HG03108 (cell line): ENCODE measurements around the gene SORBS2.

Source experiments
- ATAC-seq: cut with Tn5 transposase; IDR thresholded peaks from one replicate; pipeline ENCODE4 v1.9.1; 2021; ENCODE audit warnings: moderate library complexity; ENCODE audit not compliant: unreplicated experiment

Gene SORBS2

DNA sequence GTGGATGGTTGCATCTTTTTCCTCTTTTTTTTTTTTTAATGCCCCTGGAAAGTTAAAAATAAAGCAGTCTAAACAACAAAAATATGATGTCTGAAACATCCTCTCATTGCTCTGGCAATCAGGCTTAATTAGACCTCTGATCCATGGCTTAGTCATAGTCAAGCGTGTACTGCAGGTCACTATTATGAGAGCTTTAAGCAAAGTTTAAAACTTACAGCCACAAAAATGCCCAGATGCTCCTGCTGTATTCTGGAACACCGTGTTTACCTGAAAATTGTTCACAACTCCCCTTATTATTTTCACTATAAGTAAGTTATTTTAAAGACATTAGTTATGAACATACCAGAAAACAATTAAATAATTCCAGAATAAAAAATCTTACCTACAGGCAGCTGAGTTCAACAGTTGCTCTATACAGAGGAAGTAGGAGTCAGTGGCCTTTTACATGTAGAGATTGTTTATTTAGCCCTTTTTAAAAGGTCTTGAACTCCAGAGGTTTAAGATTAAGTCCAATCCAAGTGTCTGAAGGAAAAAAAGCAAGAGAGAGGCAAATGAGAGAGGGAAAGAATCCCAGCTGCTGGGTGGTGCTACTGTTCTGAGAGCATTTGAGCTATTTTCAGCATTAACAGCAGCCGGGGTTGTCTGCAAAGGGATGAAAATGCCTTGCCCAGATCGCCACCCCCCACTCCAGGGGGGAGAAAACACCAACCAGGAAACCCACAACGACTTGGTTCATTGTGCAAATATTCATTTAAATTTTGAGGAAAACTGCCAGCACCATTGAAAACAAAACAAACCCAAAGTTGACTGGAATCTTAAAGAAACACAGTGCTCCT lies 36.9 kb downstream of the SORBS2 start:
- no peak for ATAC-seq

GRCh38 chr4:185774131-185774653 lies 37.8 kb downstream of the SORBS2 start:
- no peak for ATAC-seq

DNA sequence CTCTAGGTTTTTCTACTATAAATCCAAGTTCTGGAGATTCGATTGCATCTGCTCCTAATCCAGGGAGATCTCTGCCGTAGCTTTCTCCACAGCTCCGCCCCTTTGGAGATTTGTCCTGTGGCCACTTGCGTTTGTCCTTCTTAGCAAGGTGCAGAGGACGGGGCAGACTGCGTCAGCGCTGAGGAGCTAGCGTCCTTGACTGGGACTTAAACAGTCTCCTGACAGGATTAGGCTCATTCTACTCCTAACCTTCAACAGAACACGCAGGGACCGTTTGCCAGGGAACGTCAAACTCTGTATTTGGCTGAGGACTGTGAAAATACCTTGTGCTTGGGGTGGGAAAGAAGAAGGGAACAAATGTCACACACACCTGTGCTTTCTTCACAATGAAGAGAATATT lies 38.6 kb downstream of the SORBS2 start:
- no peak for ATAC-seq

DNA sequence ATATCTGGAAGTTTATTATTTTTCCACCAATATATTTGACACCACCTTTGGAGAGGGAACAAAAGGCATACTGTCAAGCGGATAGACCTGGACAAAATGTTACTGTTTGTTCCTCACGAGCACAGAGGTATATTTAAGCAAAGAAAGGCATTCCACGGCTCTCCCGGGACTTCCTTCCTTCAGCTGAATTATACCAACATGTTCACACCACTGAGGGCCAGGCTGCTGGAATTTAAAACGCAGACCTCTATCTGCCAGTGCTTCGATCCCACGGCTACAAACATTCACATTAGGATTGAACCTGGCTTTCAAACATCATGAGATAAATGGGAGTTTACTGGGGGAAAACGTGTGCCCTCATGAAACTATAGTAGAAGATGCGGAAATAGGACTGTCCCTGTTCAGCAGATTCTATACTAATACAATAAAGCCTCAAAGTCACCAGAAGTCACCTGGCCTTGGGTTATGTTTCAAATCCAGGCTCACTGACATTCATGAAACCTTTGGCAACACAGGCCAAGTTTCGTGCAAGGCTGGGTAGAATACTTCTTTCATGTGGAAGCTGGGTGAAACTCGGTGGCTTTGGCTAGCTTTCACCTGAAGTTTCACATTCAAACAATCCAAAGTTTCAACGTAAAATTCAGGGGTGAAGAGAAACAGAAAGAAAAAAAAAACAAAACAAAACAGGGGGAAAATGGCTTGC lies 39.5 kb downstream of the SORBS2 start:
- no peak for ATAC-seq

DNA sequence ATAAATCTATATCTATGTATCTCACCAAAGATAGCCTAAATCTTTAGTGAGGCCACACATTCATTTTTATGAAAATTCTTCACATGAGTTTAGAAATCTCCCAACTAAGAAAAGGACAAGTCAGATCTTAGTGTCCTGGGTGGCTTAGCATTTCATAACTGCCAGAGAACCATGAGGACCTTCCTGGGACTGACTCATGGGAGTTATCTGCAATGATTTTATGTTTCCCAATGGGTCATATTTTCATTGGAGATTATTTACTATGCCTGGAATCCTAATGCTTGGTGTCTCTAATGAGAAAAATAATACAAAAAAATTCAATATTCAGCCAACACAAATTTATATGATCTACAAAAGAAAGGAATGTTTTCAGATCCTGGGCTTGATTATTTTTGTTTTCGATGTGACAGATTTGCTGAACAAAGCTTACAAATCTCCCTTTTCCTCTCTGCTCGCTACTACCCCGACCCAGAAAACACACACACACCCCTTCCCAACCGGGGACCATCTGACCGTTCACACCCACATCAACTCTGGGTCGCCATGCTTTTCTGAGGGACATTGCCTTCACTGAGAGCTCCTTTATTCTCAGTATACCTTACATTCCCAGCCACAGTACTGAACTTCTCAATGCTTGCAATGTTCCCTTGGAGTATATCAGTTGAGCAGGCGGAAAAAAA lies 40.1 kb downstream of the SORBS2 start:
- no peak for ATAC-seq

- no peak for ATAC-seq
Measured at GRCh38 chr4:185767528-185767927, 44.5 kb downstream of the SORBS2 start.

GRCh38 chr4:185764876-185765275 lies 47.1 kb downstream of the SORBS2 start:
- ATAC-seq, result no peak

- ATAC-seq, result no peak
Measured at GRCh38 chr4:185761352-185762235, 50.4 kb downstream of the SORBS2 start.

DNA sequence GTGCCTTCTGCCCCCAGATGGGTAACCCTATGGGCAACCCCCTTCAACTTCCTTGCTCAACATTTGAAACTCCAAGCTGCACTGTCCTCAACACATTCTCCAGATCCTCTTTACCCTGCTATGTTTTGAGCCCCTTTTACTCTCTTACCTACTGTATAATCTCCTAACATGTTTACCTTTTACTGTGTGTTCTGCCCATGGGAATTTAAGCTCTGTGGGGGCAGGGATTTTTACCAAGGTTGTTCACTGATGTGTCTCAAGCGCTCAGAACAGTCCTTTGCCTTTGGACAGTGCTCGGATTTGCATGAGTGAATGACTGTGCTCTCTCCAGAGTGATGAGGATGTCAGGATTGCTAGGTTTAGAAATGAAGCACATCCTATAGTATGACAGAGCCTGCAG lies 53.2 kb downstream of the SORBS2 start:
- ATAC-seq, result no peak

GRCh38 chr4:185755451-185755850 lies 56.5 kb downstream of the SORBS2 start:
- no peak for ATAC-seq

GRCh38 chr4:185754961-185755360 lies 57.0 kb downstream of the SORBS2 start:
- ATAC-seq, result no peak

DNA sequence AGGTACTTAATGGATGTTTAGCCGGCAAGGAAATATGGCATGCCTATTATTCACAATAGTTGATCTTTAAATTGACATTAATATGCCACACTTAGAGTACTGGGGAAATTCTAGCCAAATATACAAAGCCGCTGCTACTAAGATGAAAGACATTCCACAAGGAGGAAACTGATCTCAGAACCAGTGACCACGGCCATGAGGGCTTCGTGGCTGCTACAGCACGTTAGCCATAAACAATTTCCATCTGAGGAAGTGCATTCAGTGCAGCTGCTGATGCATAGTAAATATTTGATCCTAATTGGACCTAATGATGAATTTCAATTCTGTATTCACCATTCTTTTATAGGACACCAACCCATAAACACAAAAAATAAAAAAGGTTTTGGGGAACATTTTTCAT lies 59.1 kb downstream of the SORBS2 start:
- ATAC-seq, result no peak

- ATAC-seq, result no peak
Measured at GRCh38 chr4:185749858-185750257, 62.1 kb downstream of the SORBS2 start.

DNA sequence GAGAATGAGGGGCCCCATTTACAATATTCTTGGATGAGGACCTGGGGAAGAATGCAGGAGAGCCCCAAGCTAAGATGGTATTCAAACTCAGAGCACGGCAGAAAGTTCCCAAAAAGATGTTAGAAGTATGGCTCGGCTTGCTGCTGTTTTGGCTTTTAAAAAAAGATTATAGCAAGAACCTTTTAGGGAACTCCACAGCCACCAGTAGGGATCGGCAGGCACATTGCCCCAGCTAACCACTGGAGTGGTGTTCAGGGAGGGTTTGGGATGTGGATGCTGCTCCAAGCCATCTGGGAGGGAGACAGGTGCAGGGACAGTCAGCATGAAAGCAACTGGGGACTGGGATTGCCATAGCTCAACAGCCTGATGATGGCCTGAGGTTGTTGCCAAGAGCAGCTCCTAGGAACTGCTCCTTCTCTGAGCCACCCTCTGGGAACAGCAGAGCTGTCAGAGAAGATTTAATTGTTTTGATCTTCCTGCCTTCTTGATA lies 63.0 kb downstream of the SORBS2 start:
- ATAC-seq, result no peak

- no peak for ATAC-seq
Measured at GRCh38 chr4:185745891-185746290, 66.1 kb downstream of the SORBS2 start.

DNA sequence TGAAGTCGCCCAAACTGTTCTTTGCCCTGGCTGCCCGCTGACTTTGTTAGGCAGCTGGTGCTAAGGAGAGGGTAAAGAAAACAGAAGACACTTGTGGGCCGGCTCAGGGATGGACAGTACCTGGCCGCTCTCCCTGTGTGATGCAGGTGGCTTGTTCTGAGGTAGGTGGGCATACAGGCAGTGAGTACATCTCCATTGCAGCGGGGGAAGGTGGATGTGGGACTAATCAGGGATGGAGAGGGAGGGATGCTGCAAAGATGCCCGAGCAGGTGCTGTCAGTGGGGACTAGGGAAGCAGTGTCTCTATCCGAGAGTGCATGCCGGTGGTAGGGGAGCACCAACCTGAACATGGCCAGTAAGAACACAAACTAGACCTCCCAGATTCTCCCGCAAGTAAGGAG lies 67.0 kb downstream of the SORBS2 start:
- no peak for ATAC-seq

GRCh38 chr4:185744488-185744862 lies 67.5 kb downstream of the SORBS2 start:
- ATAC-seq, result no peak

DNA sequence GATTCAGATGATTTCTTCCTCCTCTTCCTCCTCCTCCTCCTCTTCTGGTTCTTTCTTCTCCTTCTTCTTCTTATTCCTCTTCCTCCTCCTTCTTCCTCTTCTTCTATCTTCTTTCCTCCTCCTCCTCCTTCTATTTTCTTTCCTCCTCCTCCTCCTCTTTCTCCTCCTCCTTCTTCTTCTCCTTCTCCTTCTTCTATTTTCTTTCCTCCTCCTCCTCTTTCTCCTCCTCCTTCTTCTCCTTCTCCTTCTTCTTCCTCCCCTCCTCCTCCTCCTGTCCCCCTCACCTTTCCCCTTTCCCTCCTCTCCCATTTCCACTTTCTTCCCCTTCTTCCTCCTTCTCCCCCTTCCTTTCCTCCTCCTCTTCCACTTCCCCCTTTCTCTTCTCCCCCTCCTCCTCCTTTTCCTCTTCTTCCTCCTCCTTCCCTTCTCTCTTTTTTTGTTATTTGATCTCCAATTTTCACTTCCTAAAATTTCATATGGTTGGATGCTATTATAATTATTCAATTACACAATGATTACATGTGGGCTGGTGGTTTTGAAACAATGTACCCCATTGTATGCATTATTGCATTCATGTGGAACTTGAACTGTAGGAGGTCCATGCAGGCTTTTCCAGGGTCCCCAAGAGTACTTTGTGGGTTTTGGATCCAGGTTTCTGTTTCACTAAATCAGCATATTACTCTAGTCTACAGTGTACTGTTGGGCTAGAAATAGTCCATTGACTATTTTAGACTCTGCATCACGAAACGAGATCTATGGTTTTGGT lies 68.1 kb downstream of the SORBS2 start:
- no peak for ATAC-seq

- ATAC-seq, result peak; percentile 59
Measured at GRCh38 chr4:185742766-185743165, 69.2 kb downstream of the SORBS2 start.

DNA sequence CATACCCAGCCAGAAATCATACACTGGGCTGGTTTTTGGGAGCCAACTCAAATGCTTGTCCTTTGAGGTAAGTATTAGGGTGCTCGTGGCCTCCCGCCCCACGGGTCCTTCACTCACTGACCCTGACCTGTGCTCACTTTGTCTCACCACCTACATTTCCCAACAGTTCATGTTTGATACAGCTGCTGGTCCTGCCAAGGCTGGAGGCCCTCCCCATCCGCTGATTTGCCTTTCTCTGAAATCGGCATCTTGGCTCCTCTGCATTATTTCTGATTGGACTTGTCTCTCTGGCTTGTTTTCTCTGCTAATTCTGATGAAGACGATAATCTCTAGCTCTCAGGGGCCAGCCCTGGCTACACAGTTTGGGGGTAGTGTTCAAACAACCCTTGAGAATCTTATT lies 70.2 kb downstream of the SORBS2 start:
- no peak for ATAC-seq
